HepG2 (cell line): Measurements from ENCODE around the gene SOX12. TPM values are rescaled to one million over a fixed set of nuclear protein-coding genes. Genes with fewer than 3 reads are reported as not detected.

Source experiments
- CAMTA2 ChIP-seq: sonication (generic); formaldehyde crosslinking; IDR thresholded peaks from 2 replicates; pipeline ENCODE4 v1.4.0; 2020; ENCODE audit warnings: mild to moderate bottlenecking, missing genetic modification reagents, borderline replicate concordance
- SP4 ChIP-seq: sonication (generic); formaldehyde crosslinking; IDR thresholded peaks from 2 replicates; pipeline ENCODE4 v1.8.1; 2023; ENCODE audit warnings: mild to moderate bottlenecking, missing genetic modification reagents
- YEATS2 ChIP-seq: sonication (generic); formaldehyde crosslinking; IDR thresholded peaks from 2 replicates; pipeline ENCODE4 v1.4.0; 2020; ENCODE audit warnings: missing genetic modification reagents, borderline replicate concordance
- polyA plus RNA-seq, 8 experiments: library from polyadenylated mRNA; depleted of rRNA in 3 of 8; stranded (reverse) in 7 of 8; unstranded in 1 of 8; fragments of >200 nt; fragmentation: Illumina TruSeq in 4 of 8; extraction: Trizol in 4 of 8; gene quantifications; 2 replicates each; pipeline versions ENCODE4 v1.2.1 to v1.2.3, GENCODE V29; 2011 to 2016; ENCODE audit warnings: low read depth in 4 of 8, missing spikeins in 1 of 8, mixed read lengths in 1 of 8; ENCODE audit not compliant: insufficient read depth in 1 of 8
- total RNA-seq, 5 experiments: library from RNA; depleted of rRNA; stranded (reverse); fragments of >200 nt; fragmentation: Illumina TruSeq; extraction: Trizol; gene quantifications; 2 replicates each; pipeline ENCODE4 v1.2.3, GENCODE V29; 2016; ENCODE audit warnings: low read depth in 1 of 5
- TF ChIP-seq, protein P1 (sequence below): IDR thresholded peaks from 2 replicates; pipeline ENCODE4 v1.6.1; 2016; ENCODE audit warnings: low read depth, borderline replicate concordance
- TF ChIP-seq, protein P2 (sequence below): sonication (generic); formaldehyde crosslinking; IDR thresholded peaks from 2 replicates; pipeline ENCODE4 v1.4.0; 2020; ENCODE audit warnings: mild to moderate bottlenecking, missing genetic modification reagents
- TF ChIP-seq, protein P3 (sequence below): sonication (generic); formaldehyde crosslinking; IDR thresholded peaks from 2 replicates; pipeline ENCODE4 v1.4.0; 2020; ENCODE audit warnings: missing genetic modification reagents
- TF ChIP-seq, protein P4 (sequence below): sonication (generic); formaldehyde crosslinking; IDR thresholded peaks from 2 replicates; pipeline ENCODE4 v1.4.0; 2020; ENCODE audit warnings: missing genetic modification reagents

SOX12 gene
- total and polyA plus RNA-seq, 2 of the 13 experiments (the other 11 are each of a cell fraction or from before 2014, with no cell fraction given): 10.0 to 18.7 TPM

DNA sequence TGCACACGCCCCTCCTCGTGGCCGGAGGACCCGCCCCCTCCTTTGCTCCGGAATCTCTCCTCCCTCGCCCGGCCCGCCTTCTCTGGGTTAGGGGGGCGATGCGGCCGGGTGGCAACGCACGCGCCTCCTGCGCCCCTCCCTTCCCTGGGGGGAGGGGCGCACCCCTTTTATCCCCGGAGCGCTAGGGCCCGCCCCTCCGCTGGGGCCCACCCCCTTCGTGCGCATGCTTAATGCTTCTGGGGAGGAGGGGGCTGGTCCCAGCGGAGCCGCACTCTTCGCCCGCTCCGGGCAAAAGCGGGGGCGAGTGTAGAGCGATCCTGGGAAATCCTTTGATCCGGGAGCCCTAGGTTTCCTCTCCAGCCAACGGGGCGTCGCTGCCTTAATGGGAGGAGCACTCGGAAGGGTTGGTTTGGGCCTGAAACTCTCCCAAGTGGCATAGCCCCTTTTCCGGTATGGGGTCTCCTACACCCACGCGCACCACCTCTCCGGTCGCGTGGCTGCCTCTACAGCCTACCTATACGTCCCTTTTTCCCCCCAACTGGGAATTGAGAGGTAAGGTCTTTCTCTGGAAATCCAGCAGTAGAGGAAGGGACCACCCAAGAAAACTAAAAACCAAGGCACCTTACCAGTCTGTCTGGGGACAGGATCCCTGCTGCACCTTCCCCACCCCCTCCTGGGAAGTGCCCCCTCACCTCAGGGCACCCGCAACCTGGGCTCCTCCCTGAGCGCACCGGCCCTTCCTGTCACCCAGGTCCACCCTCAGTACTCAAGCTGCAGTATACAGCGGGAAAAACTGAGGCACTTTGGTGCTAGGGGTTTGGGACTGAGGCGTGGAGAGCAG, 2.1 kb downstream of the SOX12 start (continued):
- TF ChIP-seq, protein P1, sequence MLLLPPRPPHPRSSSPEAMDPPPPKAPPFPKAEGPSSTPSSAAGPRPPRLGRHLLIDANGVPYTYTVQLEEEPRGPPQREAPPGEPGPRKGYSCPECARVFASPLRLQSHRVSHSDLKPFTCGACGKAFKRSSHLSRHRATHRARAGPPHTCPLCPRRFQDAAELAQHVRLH (CRISPR knock-in tag): 0 out of 2 replicates have a peak, but pooled peaks have one; percentile 3
- TF ChIP-seq, protein P2, sequence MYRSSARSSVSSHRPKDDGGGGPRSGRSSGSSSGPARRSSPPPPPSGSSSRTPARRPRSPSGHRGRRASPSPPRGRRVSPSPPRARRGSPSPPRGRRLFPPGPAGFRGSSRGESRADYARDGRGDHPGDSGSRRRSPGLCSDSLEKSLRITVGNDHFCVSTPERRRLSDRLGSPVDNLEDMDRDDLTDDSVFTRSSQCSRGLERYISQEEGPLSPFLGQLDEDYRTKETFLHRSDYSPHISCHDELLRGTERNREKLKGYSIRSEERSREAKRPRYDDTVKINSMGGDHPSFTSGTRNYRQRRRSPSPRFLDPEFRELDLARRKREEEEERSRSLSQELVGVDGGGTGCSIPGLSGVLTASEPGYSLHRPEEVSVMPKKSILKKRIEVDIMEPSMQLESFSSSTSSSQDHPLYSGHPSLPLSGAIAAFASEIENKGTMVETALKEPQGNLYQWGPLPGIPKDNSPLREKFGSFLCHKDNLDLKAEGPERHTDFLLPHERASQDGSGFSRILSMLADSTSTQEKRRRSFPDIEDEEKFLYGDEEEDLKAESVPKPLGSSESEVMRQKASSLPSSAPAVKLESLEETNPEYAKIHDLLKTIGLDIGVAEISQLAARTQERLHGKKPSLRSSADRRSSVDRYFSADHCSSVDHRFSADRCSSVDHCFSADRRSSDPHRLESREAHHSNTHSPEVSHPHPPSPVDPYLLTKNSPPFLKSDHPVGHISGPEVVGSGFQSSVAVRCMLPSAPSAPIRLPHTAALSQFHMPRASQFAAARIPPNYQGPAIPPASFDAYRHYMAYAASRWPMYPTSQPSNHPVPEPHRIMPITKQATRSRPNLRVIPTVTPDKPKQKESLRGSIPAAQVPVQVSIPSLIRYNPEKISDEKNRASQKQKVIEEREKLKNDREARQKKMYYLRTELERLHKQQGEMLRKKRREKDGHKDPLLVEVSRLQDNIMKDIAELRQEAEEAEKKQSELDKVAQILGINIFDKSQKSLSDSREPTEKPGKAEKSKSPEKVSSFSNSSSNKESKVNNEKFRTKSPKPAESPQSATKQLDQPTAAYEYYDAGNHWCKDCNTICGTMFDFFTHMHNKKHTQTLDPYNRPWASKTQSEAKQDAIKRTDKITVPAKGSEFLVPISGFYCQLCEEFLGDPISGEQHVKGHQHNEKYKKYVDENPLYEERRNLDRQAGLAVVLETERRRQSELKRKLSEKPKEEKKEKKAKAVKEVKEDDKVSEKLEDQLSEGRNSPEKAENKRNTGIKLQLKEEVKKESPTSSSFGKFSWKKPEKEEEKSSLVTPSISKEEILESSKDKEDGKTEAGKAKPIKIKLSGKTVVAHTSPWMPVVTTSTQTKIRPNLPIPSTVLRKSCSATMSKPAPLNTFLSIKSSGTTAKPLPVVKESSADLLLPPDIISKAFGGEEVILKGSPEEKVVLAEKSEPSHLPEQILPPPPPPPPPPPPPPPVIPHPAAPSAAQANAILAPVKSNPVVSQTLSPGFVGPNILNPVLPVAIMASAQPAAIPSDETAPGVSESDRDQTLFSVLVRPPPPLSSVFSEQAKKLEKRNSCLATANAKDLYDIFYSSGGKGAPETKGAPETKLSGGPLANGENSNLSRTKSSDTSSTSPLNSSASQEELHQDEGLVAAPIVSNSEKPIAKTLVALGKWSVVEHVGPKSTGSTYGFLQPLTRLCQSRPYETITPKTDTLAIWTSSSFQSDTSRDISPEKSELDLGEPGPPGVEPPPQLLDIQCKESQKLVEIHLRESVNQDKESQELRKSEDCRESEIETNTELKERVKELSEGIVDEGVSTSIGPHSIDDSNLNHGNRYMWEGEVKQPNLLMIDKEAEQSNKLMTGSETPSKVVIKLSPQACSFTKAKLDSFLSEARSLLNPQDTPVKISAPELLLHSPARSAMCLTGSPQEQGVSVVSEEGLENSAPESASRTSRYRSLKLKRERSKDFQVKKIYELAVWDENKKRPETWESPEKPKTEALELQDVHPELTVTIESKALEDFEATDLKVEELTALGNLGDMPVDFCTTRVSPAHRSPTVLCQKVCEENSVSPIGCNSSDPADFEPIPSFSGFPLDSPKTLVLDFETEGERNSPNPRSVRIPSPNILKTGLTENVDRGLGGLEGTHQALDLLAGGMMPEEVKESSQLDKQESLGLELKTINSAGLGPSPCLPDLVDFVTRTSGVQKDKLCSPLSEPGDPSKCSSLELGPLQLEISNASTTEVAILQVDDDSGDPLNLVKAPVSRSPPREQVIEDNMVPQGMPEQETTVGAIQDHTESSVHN (CRISPR knock-in tag): no peak
- TF ChIP-seq SP4 (peak; percentile 94), CAMTA2 (CRISPR knock-in tag) (0 out of 2 replicates have a peak, but pooled peaks have one; percentile 59), YEATS2 (peak; percentile 54; the same call in 1 of the 2 replicates)
- TF ChIP-seq, protein P3, sequence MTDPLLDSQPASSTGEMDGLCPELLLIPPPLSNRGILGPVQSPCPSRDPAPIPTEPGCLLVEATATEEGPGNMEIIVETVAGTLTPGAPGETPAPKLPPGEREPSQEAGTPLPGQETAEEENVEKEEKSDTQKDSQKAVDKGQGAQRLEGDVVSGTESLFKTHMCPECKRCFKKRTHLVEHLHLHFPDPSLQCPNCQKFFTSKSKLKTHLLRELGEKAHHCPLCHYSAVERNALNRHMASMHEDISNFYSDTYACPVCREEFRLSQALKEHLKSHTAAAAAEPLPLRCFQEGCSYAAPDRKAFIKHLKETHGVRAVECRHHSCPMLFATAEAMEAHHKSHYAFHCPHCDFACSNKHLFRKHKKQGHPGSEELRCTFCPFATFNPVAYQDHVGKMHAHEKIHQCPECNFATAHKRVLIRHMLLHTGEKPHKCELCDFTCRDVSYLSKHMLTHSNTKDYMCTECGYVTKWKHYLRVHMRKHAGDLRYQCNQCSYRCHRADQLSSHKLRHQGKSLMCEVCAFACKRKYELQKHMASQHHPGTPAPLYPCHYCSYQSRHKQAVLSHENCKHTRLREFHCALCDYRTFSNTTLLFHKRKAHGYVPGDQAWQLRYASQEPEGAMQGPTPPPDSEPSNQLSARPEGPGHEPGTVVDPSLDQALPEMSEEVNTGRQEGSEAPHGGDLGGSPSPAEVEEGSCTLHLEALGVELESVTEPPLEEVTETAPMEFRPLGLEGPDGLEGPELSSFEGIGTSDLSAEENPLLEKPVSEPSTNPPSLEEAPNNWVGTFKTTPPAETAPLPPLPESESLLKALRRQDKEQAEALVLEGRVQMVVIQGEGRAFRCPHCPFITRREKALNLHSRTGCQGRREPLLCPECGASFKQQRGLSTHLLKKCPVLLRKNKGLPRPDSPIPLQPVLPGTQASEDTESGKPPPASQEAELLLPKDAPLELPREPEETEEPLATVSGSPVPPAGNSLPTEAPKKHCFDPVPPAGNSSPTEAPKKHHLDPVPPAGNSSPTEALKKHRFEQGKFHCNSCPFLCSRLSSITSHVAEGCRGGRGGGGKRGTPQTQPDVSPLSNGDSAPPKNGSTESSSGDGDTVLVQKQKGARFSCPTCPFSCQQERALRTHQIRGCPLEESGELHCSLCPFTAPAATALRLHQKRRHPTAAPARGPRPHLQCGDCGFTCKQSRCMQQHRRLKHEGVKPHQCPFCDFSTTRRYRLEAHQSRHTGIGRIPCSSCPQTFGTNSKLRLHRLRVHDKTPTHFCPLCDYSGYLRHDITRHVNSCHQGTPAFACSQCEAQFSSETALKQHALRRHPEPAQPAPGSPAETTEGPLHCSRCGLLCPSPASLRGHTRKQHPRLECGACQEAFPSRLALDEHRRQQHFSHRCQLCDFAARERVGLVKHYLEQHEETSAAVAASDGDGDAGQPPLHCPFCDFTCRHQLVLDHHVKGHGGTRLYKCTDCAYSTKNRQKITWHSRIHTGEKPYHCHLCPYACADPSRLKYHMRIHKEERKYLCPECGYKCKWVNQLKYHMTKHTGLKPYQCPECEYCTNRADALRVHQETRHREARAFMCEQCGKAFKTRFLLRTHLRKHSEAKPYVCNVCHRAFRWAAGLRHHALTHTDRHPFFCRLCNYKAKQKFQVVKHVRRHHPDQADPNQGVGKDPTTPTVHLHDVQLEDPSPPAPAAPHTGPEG (CRISPR knock-in tag): peak; percentile 35; the same call in 1 of the 2 replicates
- TF ChIP-seq, protein P4, sequence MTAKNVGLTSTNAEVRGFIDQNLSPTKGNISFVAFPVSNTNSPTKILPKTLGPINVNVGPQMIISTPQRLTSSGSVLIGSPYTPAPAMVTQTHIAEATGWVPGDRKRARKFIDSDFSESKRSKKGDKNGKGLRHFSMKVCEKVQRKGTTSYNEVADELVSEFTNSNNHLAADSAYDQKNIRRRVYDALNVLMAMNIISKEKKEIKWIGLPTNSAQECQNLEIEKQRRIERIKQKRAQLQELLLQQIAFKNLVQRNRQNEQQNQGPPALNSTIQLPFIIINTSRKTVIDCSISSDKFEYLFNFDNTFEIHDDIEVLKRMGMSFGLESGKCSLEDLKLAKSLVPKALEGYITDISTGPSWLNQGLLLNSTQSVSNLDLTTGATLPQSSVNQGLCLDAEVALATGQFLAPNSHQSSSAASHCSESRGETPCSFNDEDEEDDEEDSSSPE (CRISPR knock-in tag): peak; percentile 83
